Right lobe of liver (tissue), 4 donors: Measurements from ENCODE around the gene SPON1.
"Not testable (repeated sequence)": the region's sequence is repeated elsewhere in the genome, so short reads cannot be mapped to it uniquely, and the experiment has no call there.

Experiments used
- CTCF ChIP-seq, 4 donors: fragments of 200-600 bp in 3 of 4; fragments of 450-650 bp in 1 of 4; IDR thresholded peaks; one replicate each; pipeline versions ENCODE4 v1.5.1 to v1.8.0; 2016 to 2022; ENCODE audit warnings: antibody characterized with exemption in 4 of 4, mild to moderate bottlenecking in 2 of 4
- POLR2A ChIP-seq: fragments of 450-650 bp; IDR thresholded peaks from one replicate; pipeline ENCODE4 v1.6.1; 2017; ENCODE audit warnings: antibody characterized with exemption, mild to moderate bottlenecking
- donor health status: DM: no; HTN: no; CAD: no.
- donor health status: DM: no; HTN: no; CAD: no.
- donor health status: DM: no; HTN: yes; CAD: no.

GRCh38 chr11:14088861-14089260 is 126.3 kb downstream of the SPON1 start:
- TF ChIP-seq CTCF (IDR thresholded peaks at IDR 0.05); POLR2A: not testable (repeated sequence)
